Upper lobe of left lung (tissue), 4 donors: ENCODE results near the gene CFLAR.

ENCODE experiments used
- CTCF ChIP-seq, 6 experiments: fragments of 450-650 bp in 4 of 6; fragments of 200-600 bp in 2 of 6; sonication (generic) in 2 of 6; IDR thresholded peaks; one replicate each; pipeline ENCODE4 v1.5.1; 2016 to 2019; ENCODE audit warnings: antibody characterized with exemption in 6 of 6
- EP300 ChIP-seq, 4 donors: sonication (generic); formaldehyde crosslinking; IDR thresholded peaks; one replicate each; pipeline ENCODE4 v1.5.1; 2017; ENCODE audit warnings: antibody characterized with exemption in 4 of 4, control low read depth in 2 of 4
- POLR2AphosphoS5 ChIP-seq, 2 donors: sonication (generic); formaldehyde crosslinking; IDR thresholded peaks; one replicate each; pipeline ENCODE4 v1.5.1; 2017; ENCODE audit warnings: antibody characterized with exemption in 2 of 2

GRCh38 chr2:201156640-201157039 is 40.7 kb downstream of the CFLAR start:
- TF ChIP-seq CTCF (IDR thresholded peaks at IDR 0.05) (no peak), EP300 (IDR thresholded peaks at IDR 0.05) (no peak), POLR2AphosphoS5 (IDR thresholded peaks at IDR 0.05) (no peak)
